Measurements from ENCODE around the gene DDX54. TPM values are rescaled to one million over a fixed set of nuclear protein-coding genes. Genes with fewer than 3 reads are reported as not detected.

Gene DDX54
- total and polyA plus RNA-seq, 2 experiments from 2014 or later: 28.1 to 44.5 TPM

- no peaks in the 10 kb centered on the region for H3K27me3 ChIP-seq (replicated peaks; ENCODE audit: insufficient read depth)
- H3K4me3 ChIP-seq: no peak overlapping the region
- no peak overlapping the region for H3K9ac ChIP-seq
- in situ Hi-C loops (cut with MboI): no loop called here
- DNase-seq: no peak
- H3K36me3 ChIP-seq (ENCODE audit: low read depth): peaks cover 41% of the 10 kb centered on the region
- H3K79me2 ChIP-seq (ENCODE audit: insufficient read depth): no peaks in the 10 kb centered on the region
- no peaks in the 10 kb centered on the region for H3K9me3 ChIP-seq (ENCODE audit: low read depth)
- no peaks in the 10 kb centered on the region for H4K20me1 ChIP-seq (ENCODE audit: insufficient read depth)
- WGBS, 2 experiments (ENCODE audit: low coverage in 1 of 2, low lambda C conversion rate in 2 of 2, missing lambda C conversion rate in 2 of 2): 96 to 98% methylated on average over 10 of the region's 10 CpGs
- TF ChIP-seq EZH2 (IDR thresholded peaks at IDR 0.05; ENCODE audit: insufficient read depth, poor library complexity, severe bottlenecking) (no peak), EZH2phosphoT487 (IDR thresholded peaks at IDR 0.05; ENCODE audit: insufficient read depth, low read depth) (no peak)
- no peak overlapping the region for H3K27ac ChIP-seq
- no peaks in the 10 kb centered on the region for H3K9me2 ChIP-seq (ENCODE audit: insufficient read depth)
- no peak overlapping the region for H3K4me2 ChIP-seq (ENCODE audit: unreplicated experiment)
- no peaks in the 10 kb centered on the region for H3F3A ChIP-seq (ENCODE audit: insufficient read depth)
- no peak overlapping the region for H2AFZ ChIP-seq
- H3K4me1 ChIP-seq (ENCODE audit: insufficient read depth): no peaks in the 10 kb centered on the region
Observed at GRCh38 chr12:113167868-113168267, 17.4 kb downstream of the DDX54 start.

- no peaks in the 10 kb centered on the region for H3F3A ChIP-seq (ENCODE audit: insufficient read depth)
- DNase-seq: no peak
- H3K79me2 ChIP-seq (ENCODE audit: insufficient read depth): no peaks in the 10 kb centered on the region
- no peak overlapping the region for H3K27ac ChIP-seq
- 91 to 97% methylated on average over 29 to 32 of the region's 32 CpGs for WGBS, 2 experiments (ENCODE audit: low coverage in 1 of 2, low lambda C conversion rate in 2 of 2, missing lambda C conversion rate in 2 of 2)
- no peaks in the 10 kb centered on the region for H3K9me2 ChIP-seq (ENCODE audit: insufficient read depth)
- TF ChIP-seq EZH2phosphoT487 (IDR thresholded peaks at IDR 0.05; ENCODE audit: insufficient read depth, low read depth) (no peak), EZH2 (IDR thresholded peaks at IDR 0.05; ENCODE audit: insufficient read depth, poor library complexity, severe bottlenecking) (no peak)
- no peaks in the 10 kb centered on the region for H3K27me3 ChIP-seq (replicated peaks; ENCODE audit: insufficient read depth)
- H3K36me3 ChIP-seq (ENCODE audit: low read depth): peaks cover 20% of the 10 kb centered on the region; the same call in 1 of the 2 replicates
- H4K20me1 ChIP-seq (ENCODE audit: insufficient read depth): no peaks in the 10 kb centered on the region
- H3K4me3 ChIP-seq: no peak overlapping the region
- in situ Hi-C loops (cut with MboI): no loop called here
- H3K4me2 ChIP-seq (ENCODE audit: unreplicated experiment): no peak overlapping the region
- H2AFZ ChIP-seq: no peak overlapping the region
- H3K4me1 ChIP-seq (ENCODE audit: insufficient read depth): no peaks in the 10 kb centered on the region
- no peak overlapping the region for H3K9ac ChIP-seq
- no peaks in the 10 kb centered on the region for H3K9me3 ChIP-seq (ENCODE audit: low read depth)
Observed at GRCh38 chr12:113165521-113166450, 19.5 kb downstream of the DDX54 start.

DNA sequence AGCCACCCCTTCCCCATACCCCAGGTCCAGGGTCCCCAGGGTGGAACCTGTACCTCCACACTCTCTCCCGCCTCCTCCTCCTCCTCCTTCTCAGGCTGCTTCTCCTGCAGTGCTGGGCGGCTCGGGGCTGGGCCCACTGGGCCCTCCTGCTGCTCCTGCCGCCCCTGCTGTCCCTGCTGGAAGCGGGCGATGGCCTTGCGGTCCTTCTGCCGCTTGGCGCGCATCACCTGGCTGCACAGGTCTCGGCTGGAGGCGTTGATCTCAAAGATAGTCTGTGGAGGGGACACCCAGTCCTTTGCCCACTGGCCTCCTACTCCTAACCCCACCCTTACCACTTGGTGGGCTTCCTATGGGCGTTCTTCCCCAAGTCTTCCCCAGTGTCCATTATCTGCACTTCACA, 21.3 kb downstream of the DDX54 start:
- no peak for DNase-seq
- Histone ChIP-seq H3K4me3 (no peak overlapping the region), H3K9me2 (ENCODE audit: insufficient read depth) (no peaks in the 10 kb centered on the region), H4K20me1 (ENCODE audit: insufficient read depth) (no peaks in the 10 kb centered on the region), H3K27me3 (replicated peaks; ENCODE audit: insufficient read depth) (no peaks in the 10 kb centered on the region), H3K79me2 (ENCODE audit: insufficient read depth) (no peaks in the 10 kb centered on the region), H3K4me2 (ENCODE audit: unreplicated experiment) (no peak overlapping the region), H3K27ac (no peak overlapping the region), H3K4me1 (ENCODE audit: insufficient read depth) (no peaks in the 10 kb centered on the region), H3K9ac (no peak overlapping the region), H3K36me3 (ENCODE audit: low read depth) (peaks cover 7% of the 10 kb centered on the region; the same call in 1 of the 2 replicates), H2AFZ (no peak overlapping the region), H3K9me3 (ENCODE audit: low read depth) (no peaks in the 10 kb centered on the region), H3F3A (ENCODE audit: insufficient read depth) (no peaks in the 10 kb centered on the region)
- WGBS, 2 experiments (ENCODE audit: low coverage in 1 of 2, low lambda C conversion rate in 2 of 2, missing lambda C conversion rate in 2 of 2): 96 to 97% methylated on average over 13 of the region's 13 CpGs
- no peak for TF ChIP-seq EZH2 (IDR thresholded peaks at IDR 0.05; ENCODE audit: insufficient read depth, poor library complexity, severe bottlenecking)
- no peak for TF ChIP-seq EZH2phosphoT487 (IDR thresholded peaks at IDR 0.05; ENCODE audit: insufficient read depth, low read depth)
- in situ Hi-C loops (cut with MboI): no loop called here

DNA sequence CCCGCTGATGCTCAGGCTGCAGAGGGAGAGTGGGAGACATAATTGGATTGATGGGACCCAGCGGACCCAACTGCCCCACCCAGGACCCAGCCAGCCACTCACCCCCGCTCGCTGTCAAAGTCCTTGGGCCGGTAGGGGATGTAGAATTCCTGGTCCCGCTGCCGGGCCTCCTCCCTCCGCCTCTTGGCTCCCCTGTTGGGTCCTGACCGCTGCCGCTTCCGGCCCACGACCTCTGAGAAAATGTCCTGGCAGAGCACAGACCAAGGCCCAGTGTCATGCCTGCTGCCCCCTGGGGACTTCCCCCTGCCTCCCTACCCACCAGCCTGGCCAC, 22.3 kb downstream of the DDX54 start:
- WGBS, 2 experiments (ENCODE audit: low coverage in 1 of 2, low lambda C conversion rate in 2 of 2, missing lambda C conversion rate in 2 of 2): 96 to 98% methylated on average over 12 of the region's 12 CpGs
- no peak overlapping the region for H3K9ac ChIP-seq
- no peaks in the 10 kb centered on the region for H3K9me3 ChIP-seq (ENCODE audit: low read depth)
- H3K9me2 ChIP-seq (ENCODE audit: insufficient read depth): no peaks in the 10 kb centered on the region
- no peaks in the 10 kb centered on the region for H3K4me1 ChIP-seq (ENCODE audit: insufficient read depth)
- no peak overlapping the region for H3K27ac ChIP-seq
- H2AFZ ChIP-seq: no peak overlapping the region
- no peaks in the 10 kb centered on the region for H4K20me1 ChIP-seq (ENCODE audit: insufficient read depth)
- in situ Hi-C loops (cut with MboI): no loop called here
- H3K79me2 ChIP-seq (ENCODE audit: insufficient read depth): no peaks in the 10 kb centered on the region
- no peaks in the 10 kb centered on the region for H3K27me3 ChIP-seq (replicated peaks; ENCODE audit: insufficient read depth)
- H3K4me2 ChIP-seq (ENCODE audit: unreplicated experiment): no peak overlapping the region
- no peaks in the 10 kb centered on the region for H3F3A ChIP-seq (ENCODE audit: insufficient read depth)
- H3K36me3 ChIP-seq (ENCODE audit: low read depth): peaks cover 4% of the 10 kb centered on the region; the same call in 1 of the 2 replicates
- TF ChIP-seq EZH2phosphoT487 (IDR thresholded peaks at IDR 0.05; ENCODE audit: insufficient read depth, low read depth) (no peak), EZH2 (IDR thresholded peaks at IDR 0.05; ENCODE audit: insufficient read depth, poor library complexity, severe bottlenecking) (no peak)
- H3K4me3 ChIP-seq: no peak overlapping the region
- no peak for DNase-seq
